OCI-LY3 (cell line): ENCODE results near the gene KLF14.

Source experiments
- CTCF ChIP-seq: fragments of 200-600, 300-600 bp; sonication (generic); IDR thresholded peaks from 2 replicates; pipeline ENCODE4 v1.5.1; 2014; ENCODE audit warnings: antibody characterized with exemption, low read length, low read depth
- EZH2phosphoT487 ChIP-seq: fragments of 200-600 bp; shearing (Covaris generic); IDR thresholded peaks from 2 replicates; pipeline ENCODE4 v1.6.1; 2018; ENCODE audit warnings: antibody characterized with exemption, mixed run types, low read depth

GRCh38 chr7:130752424-130752823 lies 18.4 kb upstream of the KLF14 start:
- no peak for TF ChIP-seq CTCF
- no peak for TF ChIP-seq EZH2phosphoT487
